ENCODE results near the gene SLC6A3.

SLC6A3 gene

DNA sequence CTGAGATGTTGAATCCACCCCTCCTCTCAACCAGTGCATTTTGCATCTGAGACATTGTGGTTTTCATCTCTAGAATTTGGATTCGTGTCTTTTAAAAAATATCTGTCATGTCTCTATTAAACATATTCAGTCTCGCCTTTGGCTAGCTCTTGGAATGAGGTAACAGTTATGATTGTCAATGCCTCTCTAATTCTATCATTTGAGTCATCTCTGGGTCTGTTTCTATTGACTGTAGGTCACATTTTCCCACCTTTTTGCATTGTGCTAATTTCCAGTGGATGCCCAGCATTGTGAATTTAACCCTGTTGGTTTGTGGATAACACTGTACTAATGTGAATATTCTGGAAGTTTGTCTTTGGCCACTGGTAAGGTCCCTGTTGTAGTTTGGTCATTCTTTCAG, 8.4 kb upstream of the SLC6A3 start:
- H3K4me3 ChIP-seq (ENCODE audit: low read depth, low read length), result no peak overlapping the region
- TF ChIP-seq, protein P1, sequence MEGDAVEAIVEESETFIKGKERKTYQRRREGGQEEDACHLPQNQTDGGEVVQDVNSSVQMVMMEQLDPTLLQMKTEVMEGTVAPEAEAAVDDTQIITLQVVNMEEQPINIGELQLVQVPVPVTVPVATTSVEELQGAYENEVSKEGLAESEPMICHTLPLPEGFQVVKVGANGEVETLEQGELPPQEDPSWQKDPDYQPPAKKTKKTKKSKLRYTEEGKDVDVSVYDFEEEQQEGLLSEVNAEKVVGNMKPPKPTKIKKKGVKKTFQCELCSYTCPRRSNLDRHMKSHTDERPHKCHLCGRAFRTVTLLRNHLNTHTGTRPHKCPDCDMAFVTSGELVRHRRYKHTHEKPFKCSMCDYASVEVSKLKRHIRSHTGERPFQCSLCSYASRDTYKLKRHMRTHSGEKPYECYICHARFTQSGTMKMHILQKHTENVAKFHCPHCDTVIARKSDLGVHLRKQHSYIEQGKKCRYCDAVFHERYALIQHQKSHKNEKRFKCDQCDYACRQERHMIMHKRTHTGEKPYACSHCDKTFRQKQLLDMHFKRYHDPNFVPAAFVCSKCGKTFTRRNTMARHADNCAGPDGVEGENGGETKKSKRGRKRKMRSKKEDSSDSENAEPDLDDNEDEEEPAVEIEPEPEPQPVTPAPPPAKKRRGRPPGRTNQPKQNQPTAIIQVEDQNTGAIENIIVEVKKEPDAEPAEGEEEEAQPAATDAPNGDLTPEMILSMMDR (IDR thresholded peaks at IDR 0.05; ENCODE audit: low read depth, low read length), result no peak
- TF ChIP-seq POLR2A (IDR thresholded peaks at IDR 0.05; ENCODE audit: extremely low read depth, insufficient read length) (no peak), MYC (IDR thresholded peaks at IDR 0.05; ENCODE audit: low read depth, low read length) (no peak)
- TF ChIP-seq, protein P2, sequence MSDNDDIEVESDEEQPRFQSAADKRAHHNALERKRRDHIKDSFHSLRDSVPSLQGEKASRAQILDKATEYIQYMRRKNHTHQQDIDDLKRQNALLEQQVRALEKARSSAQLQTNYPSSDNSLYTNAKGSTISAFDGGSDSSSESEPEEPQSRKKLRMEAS (IDR thresholded peaks at IDR 0.05; ENCODE audit: low read depth, low read length), result no peak
- no peak for DNase-seq (ENCODE audit: low read depth)

DNA sequence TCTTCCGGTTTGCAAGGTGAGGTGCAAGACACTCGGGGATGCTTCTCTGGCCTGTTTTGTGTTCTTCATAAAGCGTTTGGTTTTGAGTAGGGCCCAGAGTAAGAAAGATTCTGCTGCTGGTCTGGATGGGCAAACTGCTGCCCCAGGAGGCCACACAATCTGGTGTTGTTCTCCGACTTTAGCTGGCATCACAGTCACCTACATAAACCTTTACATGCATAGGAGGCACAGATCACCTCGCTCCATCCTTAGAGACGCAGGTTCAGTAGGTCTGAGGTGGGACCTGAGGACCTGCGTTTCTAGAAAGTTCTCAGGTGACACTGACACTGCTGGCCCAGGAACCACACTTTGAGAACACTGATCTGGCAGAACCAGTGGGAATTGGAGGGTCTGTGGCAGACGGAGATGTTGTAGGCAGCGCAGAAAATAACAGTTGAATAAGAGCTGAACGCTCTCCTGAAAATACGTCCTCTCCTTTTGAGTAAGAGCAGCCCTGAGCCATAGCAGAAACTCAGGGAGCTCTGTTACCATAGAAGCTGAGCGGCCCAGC, 3.9 kb upstream of the SLC6A3 start:
- no peak overlapping the region for H3K4me3 ChIP-seq (ENCODE audit: low read depth, low read length)
- DNase-seq (ENCODE audit: low read depth), result no peak
- TF ChIP-seq POLR2A (IDR thresholded peaks at IDR 0.05; ENCODE audit: extremely low read depth, insufficient read length) (no peak), MYC (IDR thresholded peaks at IDR 0.05; ENCODE audit: low read depth, low read length) (no peak)
- TF ChIP-seq, protein P2 (IDR thresholded peaks at IDR 0.05; ENCODE audit: low read depth, low read length), result no peak
- TF ChIP-seq, protein P1 (IDR thresholded peaks at IDR 0.05; ENCODE audit: low read depth, low read length), result no peak

DNA sequence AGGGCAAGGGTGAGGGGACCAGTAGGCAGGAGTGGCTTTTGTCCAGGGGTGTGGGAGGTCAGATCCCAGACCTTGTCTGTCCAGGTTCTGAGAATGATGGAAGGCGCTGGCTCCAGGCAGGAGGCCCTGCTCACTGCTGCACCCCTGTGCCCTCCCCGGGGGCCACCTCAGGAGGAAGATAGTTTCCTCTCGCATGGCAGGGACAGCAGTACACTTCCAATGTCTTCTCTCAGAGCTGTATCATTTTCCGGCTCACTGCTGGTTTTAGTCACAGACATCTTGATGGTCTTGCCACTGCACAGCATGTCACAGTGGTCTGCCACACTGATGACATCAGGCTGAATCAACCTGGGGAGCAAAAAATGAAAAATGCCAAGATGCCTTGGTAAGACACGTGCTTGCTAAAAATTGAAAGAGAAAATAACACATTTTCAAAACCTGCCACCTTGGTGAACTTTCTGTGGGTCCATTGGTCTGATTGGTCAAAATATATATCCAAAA, 3.3 kb upstream of the SLC6A3 start:
- DNase-seq (ENCODE audit: low read depth), result no peak
- H3K4me3 ChIP-seq (ENCODE audit: low read depth, low read length), result no peak overlapping the region
- TF ChIP-seq, protein P2 (IDR thresholded peaks at IDR 0.05; ENCODE audit: low read depth, low read length), result no peak
- TF ChIP-seq MYC (IDR thresholded peaks at IDR 0.05; ENCODE audit: low read depth, low read length) (no peak), POLR2A (IDR thresholded peaks at IDR 0.05; ENCODE audit: extremely low read depth, insufficient read length) (no peak)
- TF ChIP-seq, protein P1 (IDR thresholded peaks at IDR 0.05; ENCODE audit: low read depth, low read length), result no peak

DNA sequence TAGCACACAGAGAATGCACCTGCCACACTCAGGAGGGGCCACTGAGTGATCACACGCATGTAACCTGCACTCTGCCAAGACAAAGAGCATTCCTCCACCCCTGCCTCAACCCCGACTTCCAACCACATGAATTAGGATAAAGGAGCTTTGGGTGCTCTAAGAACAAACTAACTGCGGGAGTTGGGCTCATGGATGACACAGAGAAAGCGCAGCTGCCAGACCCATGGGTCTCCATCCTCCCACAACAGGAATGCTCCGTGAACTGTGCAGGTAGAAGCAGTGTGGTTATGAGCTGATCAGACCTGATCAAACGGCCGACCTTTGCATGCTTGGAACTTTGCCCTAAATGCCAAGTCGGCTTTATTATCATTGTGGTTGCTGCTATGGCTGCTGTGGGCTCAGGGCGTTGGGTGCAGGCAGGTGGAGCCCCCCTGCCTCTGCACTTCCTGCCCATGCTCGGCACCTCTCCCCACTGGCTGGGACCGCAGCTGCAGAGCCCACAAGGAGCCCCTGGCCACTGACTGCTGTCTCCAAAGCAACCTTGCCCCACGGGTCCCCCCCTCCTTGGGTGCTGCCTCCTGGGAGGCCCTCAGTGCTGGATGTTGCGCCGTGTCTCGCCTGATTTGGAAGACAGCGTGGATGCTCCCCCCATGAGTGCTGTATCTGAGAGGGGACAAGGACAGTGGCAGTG, 2.6 kb upstream of the SLC6A3 start:
- TF ChIP-seq, protein P2 (IDR thresholded peaks at IDR 0.05; ENCODE audit: low read depth, low read length), result no peak
- TF ChIP-seq MYC (IDR thresholded peaks at IDR 0.05; ENCODE audit: low read depth, low read length), result no peak
- TF ChIP-seq, protein P1 (IDR thresholded peaks at IDR 0.05; ENCODE audit: low read depth, low read length), result no peak
- no peak for TF ChIP-seq POLR2A (IDR thresholded peaks at IDR 0.05; ENCODE audit: extremely low read depth, insufficient read length)
- H3K4me3 ChIP-seq (ENCODE audit: low read depth, low read length), result no peak overlapping the region
- no peak for DNase-seq (ENCODE audit: low read depth)

DNA sequence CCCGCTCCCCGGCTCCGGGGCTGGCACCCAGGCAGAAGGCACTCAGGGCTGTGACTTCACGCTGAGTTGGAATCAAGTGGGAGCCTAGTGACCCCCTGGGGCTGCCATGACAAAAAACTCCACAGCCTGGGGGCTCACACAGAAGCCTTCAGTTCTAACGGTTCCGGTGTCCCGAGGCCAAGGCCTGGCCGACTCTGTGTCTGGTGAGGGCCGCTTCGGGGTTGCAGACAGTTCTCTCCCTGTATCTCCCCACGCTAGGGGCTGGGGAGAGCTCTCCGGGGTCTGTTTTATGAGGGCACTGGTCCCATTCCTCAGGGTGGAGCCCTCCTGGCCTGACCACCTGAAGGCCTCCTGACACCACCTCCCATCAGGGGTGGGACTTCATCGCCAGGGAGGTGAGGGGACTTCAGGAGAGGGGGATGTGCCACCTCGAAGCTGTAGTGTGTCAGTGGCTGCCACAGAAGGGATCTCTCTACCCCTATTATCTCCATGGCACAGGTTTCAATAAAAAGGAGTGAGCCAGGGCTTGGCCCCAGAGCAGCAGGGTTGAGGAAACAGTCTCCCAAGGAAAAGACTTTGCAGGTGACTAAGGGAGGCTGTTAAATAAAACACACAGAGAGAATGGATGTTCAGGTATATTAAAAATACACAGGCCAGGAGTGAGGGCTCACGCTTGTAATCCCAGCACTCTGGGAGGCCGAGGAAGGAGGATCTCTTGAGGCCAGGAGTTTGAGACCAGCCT, 1.5 kb upstream of the SLC6A3 start:
- TF ChIP-seq MYC (IDR thresholded peaks at IDR 0.05; ENCODE audit: low read depth, low read length) (no peak), POLR2A (IDR thresholded peaks at IDR 0.05; ENCODE audit: extremely low read depth, insufficient read length) (no peak)
- TF ChIP-seq, protein P2 (IDR thresholded peaks at IDR 0.05; ENCODE audit: low read depth, low read length), result no peak
- TF ChIP-seq, protein P1 (IDR thresholded peaks at IDR 0.05; ENCODE audit: low read depth, low read length), result no peak
- H3K4me3 ChIP-seq (ENCODE audit: low read depth, low read length), result no peak overlapping the region
- DNase-seq (ENCODE audit: low read depth), result no peak
